Measurements from ENCODE around the gene SSH3.

GRCh38 chr11:67320691-67321090 lies 17.4 kb downstream of the SSH3 start:
- TF ChIP-seq MYC (IDR thresholded peaks at IDR 0.05; ENCODE audit: low read depth, low read length) (no peak), POLR2A (IDR thresholded peaks at IDR 0.05; ENCODE audit: extremely low read depth, insufficient read length) (no peak), CTCF (IDR thresholded peaks at IDR 0.05; ENCODE audit: low read depth, low read length) (no peak), MAX (IDR thresholded peaks at IDR 0.05; ENCODE audit: low read depth, low read length) (no peak)

Data from NB4 (cell line).